Fibroblast of pulmonary artery (primary cell): ENCODE results near the gene RTF1.

ENCODE experiments used
- DNase-seq: peaks from one replicate; pipeline ENCODE4 v3.0.0-alpha.2; 2010; ENCODE audit warnings: low read depth
- H3K4me3 ChIP-seq: replicated peaks from 2 replicates; pipeline ENCODE4 v1.5.1; 2011; ENCODE audit warnings: low read depth, mild to moderate bottlenecking, control low read depth, low read length, moderate library complexity
- TF ChIP-seq, protein P1 (sequence below): IDR thresholded peaks from 2 replicates; pipeline ENCODE4 v1.5.1; 2011; ENCODE audit warnings: mild to moderate bottlenecking, control low read depth, low read length, inconsistent platforms; ENCODE audit errors: missing control alignments

RTF1 gene

DNA sequence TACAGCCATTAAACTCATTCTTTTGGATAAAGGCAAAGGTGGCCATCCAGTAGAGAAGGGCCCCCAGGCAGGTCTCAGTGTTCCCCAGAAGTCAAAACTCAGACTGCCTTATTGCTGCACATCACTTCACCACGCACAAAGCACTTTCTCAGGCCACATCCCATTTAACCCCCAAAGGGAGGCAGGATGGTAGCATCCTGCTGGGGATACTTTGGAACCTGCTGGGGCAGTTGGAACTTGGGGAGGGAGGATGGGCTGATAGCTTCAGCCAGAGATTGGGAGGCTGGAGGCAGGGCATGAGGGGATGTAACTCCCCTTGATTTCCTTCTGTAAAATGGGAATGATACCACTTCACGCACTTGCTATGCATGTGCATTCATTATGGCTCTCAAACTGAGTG, 81.8 kb downstream of the RTF1 start:
- H3K4me3 ChIP-seq, result no peak overlapping the region
- DNase-seq, result no peak
- TF ChIP-seq, protein P1, sequence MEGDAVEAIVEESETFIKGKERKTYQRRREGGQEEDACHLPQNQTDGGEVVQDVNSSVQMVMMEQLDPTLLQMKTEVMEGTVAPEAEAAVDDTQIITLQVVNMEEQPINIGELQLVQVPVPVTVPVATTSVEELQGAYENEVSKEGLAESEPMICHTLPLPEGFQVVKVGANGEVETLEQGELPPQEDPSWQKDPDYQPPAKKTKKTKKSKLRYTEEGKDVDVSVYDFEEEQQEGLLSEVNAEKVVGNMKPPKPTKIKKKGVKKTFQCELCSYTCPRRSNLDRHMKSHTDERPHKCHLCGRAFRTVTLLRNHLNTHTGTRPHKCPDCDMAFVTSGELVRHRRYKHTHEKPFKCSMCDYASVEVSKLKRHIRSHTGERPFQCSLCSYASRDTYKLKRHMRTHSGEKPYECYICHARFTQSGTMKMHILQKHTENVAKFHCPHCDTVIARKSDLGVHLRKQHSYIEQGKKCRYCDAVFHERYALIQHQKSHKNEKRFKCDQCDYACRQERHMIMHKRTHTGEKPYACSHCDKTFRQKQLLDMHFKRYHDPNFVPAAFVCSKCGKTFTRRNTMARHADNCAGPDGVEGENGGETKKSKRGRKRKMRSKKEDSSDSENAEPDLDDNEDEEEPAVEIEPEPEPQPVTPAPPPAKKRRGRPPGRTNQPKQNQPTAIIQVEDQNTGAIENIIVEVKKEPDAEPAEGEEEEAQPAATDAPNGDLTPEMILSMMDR, result no peak

DNA sequence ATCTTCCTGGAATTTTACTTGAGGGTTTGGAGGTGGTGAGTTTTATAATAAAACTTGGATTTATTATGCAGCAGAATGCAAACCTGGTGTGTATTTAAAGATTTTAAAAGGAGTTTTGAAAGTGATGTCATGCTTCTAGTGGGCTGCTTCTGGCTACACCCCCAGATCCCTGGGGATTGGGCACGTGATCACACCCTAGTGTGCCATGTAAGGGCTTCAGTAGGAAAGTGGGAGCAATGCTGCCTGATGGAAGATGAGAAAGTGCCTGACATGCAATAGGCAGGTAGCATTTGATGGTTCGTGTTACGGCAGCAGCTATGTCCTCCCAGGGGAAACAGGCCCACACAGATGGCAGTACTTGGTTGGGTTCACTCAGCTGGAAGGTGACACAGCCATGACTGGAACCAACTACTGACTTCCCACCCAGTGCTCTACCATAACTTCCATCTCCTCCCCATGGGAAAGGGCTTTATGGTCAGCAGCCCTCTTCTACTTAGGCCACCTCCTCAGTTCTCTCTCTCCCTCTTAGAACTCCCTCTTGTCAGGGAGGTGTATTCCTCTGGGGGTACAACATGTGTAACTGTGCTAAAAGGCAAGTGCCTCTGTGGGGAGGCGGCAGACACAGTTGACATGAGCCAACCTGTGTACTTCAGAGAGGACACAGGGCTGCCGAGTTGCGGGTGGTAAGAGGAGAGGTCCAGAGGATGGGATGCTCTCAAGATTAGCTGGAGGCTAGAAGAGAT, 82.4 kb downstream of the RTF1 start:
- H3K4me3 ChIP-seq, result no peak overlapping the region
- TF ChIP-seq, protein P1, result no peak
- no peak for DNase-seq

DNA sequence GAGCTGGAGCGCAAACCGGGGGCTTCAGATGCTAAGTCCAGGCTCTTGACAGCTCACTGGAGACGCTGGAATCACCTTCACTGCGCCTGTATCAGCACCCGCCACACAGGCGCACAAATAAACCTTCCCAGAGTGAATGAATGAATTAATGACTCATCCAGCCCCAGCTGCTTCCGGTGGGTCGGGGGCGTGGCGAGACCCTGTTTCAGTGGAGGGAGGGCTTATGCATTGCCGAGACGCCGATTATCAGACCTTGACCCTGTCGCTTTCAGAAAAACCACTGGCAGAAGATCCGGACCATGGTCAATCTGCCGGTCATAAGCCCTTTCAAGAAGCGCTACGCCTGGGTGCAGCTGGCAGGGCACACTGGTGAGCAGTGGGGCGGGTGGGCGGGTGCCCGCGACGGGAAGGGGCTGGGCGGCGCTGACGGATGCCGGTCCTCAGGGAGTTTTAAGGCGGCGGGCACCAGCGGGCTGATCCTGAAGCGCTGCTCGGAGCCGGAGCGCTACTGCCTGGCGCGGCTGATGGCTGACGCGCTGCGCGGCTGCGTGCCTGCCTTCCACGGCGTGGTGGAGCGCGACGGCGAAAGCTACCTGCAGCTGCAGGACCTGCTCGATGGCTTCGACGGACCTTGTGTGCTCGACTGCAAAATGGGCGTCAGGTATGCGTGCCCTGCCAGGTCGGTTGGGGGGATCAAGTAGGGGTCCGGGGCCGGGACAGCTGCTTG, 84.5 kb downstream of the RTF1 start:
- DNase-seq, result no peak
- TF ChIP-seq, protein P1, result no peak
- H3K4me3 ChIP-seq, result peak overlapping the region; percentile 33

DNA sequence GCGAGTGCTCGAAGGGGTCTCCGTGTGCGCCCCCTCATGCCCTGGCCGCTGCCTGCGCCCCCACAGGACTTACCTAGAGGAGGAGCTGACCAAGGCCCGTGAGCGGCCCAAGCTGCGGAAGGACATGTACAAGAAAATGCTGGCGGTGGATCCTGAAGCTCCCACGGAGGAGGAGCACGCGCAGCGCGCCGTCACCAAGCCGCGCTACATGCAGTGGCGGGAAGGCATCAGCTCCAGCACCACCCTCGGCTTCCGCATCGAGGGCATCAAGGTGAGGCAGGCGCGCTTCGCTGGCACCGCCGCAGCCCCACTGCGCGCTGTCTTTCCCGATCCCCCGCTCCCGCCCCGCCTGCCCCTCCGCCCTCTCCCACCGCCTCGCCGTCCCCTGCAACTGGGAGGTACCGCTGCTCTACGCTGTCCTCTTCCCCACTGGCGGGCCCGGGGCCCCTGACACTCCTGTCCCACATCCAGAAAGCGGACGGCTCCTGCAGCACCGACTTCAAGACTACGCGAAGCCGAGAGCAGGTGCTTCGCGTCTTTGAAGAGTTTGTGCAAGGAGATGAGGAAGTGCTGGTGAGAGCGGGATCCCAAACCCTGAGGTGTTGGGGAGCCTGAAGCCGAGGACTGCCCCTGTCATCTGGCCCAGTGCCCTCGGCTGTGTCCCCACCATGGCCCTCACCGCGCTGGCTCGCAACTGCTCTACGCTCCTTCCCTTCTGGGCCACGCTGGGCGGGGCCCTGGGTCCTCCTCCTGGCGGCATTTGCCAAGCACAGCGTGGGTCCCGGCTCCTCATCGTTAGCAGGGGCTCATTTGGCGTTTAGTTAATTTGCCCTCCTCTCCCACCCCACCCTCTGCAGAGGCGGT, 85.3 kb downstream of the RTF1 start:
- TF ChIP-seq, protein P1, result no peak
- no peak overlapping the region for H3K4me3 ChIP-seq
- DNase-seq, result no peak

DNA sequence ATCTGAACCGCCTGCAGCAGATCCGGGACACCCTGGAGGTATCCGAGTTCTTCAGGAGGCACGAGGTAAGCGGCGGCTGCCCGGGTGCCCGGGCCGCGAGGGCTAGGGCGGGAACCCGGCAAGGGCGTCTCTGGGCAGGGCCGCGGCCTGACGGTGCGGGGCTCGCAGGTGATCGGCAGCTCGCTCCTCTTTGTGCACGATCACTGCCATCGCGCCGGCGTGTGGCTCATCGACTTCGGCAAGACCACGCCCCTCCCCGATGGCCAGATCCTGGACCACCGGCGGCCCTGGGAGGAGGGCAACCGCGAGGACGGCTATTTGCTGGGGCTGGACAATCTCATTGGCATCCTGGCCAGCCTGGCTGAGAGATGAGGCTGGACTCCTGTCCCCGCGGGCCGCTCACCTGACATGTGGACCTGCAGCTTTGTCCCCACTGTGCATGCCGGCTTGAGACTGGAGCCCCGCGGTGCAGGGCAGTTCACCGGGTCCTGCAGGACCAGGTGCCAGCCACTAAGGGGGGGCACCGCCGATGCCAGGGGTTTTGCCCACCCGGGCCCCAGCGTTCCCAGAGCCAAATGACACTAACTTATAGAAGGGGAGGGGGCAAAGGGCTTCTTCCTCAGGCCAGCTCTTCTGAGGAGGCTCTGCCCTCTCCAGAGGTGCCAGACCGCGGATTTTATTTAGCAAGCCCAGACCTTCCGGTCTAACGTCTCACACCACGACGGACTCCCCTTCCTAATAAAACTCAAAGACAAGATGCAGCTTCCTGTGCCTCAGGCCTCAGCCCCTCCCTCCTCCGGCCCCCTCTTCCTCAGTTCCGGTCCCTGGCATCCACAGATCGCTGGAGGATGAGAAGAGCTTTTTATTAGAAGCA, 86.1 kb downstream of the RTF1 start:
- H3K4me3 ChIP-seq, result no peak overlapping the region
- no peak for DNase-seq
- TF ChIP-seq, protein P1, result no peak

DNA sequence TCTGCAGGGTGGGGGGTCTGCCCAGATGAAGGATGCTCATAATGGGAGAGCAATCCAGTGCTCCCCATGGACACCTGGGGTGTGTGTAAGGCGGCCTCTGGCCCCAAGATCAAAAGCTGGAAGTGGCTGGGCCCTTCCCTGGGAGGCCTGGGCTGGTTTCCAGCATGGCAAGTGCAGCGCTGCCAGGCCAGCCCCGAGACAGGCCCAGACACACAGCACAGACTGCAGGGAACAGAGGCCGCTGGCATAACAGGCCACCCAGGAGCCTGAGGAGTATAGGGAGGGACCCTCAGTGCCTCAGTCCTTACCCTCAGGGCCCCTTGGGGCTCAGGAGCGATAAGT, 86.7 kb downstream of the RTF1 start:
- no peak for DNase-seq
- no peak overlapping the region for H3K4me3 ChIP-seq
- TF ChIP-seq, protein P1, result no peak
